Ramos (cell line): ENCODE data around the gene SUPT16H.

Experiments used
- in situ Hi-C: fragments of 300-500 bp; cut with MboI; formaldehyde crosslinking; loops from one replicate; pipeline ENCODE4 v1.14.3; 2022; ENCODE audit warnings: low sequenced_read_pairs; ENCODE audit not compliant: unreplicated experiment

The SUPT16H gene

DNA sequence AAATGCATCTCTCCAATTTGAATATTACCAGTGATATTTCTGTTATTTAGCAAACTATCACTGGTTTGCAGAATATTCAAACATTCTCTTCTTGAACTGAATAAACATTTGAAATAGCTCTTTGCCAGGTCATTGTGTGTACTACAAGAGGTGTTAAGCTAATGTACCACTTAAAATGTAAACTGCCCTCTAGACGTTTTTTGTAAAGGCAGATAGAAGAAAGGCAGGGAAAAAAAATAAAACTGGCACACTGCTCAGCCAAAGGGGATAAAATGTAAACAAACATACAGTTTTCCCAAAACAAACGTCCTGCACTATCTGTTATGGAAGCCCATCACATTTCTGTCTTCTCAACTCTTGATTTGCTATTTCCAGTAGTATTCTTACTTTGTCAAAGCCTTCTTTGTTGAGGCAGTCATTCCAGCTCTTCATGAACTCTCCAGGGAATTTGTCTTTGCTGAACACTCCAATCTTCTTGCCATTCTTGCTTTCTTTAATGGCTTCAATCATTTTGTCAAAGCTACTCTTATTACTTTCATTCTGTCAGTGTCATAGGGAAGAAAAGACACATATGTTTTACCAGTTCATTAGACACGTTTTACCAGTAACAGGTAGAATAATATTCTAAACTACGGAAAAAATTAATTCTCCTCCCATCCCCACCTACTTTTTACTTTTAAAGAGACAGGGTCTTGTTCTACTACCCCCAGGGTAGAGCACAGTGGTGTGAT lies 13.7 kb downstream of the SUPT16H start:
- in situ Hi-C loops, result no loop called here

DNA sequence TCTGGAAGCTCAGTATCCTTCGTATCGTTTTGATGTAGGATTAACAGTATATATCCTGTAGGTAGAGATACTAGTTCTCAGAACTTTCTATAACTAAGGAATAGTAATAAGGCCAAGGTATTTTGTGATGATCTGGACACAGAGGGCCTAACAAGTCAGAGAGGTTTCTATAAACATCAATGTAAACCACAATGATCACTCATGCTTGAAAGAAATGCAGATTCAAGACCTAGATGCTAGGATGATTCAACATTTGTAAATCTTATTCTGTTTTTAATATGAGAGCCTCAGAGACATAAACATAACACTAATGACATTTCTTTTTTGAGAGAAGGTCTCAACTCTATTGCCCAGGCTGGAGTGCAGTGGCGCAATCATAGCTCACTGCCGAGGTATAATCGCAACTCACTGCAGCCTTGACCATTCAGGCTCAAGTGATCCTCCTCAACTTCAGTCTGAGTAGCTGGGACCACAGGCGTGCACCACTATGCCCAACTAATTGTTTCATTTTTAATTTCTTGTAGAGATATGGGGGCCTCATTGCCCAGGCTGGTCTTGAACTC lies 16.2 kb downstream of the SUPT16H start:
- in situ Hi-C loops, result no loop called here

DNA sequence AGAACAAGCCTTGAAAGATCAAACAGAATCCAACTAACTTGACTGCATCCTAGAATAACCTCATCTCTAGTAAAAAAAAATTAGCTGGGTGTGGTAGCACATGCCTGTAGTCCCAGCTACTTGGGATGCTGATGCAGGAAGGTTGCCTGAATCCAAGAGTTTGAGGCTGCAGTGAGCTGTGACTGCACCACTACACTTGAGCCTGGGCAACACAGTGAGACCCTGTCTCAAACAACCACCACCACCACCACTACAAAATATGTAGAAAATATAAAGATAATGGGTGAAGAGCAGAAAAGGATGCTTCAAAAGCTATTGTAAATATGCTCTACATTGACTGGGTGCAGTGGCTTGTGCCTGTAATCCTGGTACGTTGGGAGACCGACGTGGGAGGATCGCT lies 27.3 kb downstream of the SUPT16H start:
- in situ Hi-C loops, result no loop called here

GRCh38 chr14:21352587-21352986 lies 31.2 kb downstream of the SUPT16H start:
- in situ Hi-C loops, result no loop called here

DNA sequence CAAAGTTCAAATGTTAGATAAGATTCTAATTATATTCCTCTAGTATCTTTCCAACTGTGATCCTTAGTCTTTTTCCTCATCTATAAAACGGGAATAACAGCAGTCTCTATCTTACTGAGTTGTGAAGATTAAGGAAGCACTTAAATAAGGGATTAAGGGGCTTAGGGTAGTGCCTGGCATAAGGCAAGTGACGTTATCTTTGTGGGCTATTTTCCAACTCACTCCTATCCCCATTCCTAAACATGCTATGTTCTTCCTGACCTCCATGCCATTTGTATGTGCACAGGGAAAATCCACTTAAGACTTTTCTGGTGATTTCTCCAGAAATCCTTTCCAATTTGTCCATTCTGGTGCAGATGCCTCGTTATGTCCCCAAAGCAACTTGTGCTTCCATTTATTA lies 33.3 kb downstream of the SUPT16H start:
- in situ Hi-C loops, result no loop called here

DNA sequence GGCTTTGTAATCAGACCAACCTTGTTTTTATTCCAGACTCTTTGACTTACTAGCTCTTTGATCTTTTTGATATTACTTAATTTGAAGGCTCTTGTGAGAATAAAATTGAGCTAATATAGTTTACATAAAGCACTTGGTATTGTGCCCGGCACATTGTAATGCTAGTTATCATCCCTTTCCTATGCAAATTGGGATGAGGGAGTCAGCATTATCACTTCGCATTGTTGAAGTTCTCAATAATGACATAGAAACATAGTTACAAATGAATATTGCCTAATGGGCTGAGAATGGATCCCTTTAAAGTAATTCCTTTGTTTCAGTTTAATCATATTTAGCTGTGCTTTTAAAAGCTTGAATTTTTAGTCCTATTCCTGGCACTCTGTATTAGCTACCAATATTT lies 36.6 kb downstream of the SUPT16H start:
- in situ Hi-C loops, result no loop called here

DNA sequence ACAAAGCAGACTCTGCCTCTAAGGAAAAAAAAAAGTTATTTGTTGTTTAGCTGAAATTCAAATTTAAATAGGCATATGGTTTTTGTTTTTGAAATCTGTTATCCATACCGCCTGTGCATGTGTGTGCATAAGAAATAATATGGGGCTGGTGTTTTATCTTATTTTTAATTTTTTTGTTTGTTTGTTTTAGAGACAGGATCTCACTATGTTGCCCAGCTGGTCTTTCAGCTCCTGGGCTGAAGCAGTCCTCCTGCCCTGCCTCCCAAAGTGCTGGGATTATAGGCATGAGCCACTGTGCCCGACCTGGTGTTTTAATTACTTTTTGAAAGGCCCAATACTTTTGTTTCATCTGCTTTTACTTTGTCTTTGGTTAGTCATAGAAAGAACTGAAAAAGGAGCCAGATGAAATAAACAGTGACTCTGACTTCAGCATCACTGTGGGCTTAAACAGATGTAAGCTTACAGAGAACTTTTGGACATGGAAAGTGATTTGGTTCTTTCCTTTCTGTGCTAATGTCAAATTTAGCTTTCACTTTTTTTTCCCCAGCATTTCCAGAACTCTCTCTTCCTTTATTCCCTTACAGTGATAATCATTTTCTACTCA lies 37.2 kb downstream of the SUPT16H start:
- in situ Hi-C loops, result no loop called here

DNA sequence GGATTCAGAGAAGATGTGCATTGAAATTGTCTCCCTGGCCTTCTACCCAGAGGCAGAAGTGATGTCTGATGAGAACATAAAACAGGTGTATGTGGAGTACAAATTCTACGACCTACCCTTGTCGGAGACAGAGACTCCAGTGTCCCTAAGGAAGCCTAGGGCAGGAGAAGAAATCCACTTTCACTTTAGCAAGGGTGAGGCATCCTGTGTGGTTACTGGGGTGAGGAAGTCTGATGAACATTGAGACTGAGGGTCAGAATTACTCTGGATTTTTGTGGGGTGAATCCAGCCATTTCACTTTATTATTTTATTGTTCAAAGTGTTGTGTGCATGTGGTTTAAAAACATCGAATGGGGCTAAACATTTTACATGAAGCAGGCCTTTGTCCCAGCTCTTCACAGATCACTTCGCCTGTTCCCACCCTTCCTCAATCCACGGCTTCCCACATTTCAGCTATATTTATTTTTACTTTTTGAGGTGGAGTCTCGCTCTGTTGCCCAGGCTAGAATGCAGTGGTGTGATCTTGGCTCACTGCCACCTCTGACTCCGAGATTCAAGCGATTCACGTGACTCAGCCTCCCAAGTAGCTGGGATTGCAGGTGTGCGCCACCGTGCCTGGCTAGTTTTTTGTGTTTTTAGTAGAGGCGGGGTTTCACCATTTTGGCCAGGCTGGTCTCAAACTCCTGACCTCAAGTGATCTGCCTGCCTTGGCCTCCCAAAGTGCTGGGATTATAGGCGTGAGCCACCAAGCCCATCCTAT lies 40.6 kb downstream of the SUPT16H start:
- in situ Hi-C loops, result no loop called here

DNA sequence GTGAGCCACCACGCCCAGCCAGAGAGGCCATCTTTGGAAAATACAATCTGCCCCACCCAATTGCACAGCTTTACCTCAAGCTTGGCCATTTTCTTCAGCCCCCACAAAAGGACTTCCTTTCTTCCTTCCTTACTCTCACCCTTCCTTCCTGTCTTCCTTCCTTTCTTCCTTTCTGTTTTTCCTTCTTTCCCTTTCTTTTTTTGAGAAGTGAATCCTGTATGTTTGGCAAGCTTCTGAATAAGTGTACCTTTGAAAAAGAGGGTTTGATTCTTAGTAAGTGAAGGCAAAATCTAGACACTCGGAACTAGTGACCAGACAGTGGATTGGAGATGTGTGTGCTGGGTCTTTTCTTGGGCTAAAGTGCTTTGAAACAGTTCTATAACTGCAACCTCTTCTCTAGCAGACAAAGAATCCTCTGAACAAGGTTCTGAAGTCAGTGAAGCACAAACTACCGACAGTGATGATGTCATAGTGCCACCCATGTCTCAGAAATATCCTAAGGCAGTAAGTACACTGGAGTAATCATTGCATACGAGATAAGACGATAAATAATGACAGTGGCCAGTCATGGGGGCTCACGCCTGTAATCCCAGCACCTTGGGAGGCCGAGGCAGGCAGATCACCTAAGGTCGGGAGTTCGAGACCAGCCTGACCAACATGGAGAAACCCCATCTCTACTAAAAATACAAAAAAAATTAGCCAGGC lies 49.5 kb downstream of the SUPT16H start:
- in situ Hi-C loops, result no loop called here

- in situ Hi-C loops, result no loop called here
Observed at GRCh38 chr14:21332950-21333349, 50.9 kb downstream of the SUPT16H start.

- in situ Hi-C loops, result no loop called here
Observed at GRCh38 chr14:21326972-21327371, 56.8 kb downstream of the SUPT16H start.

DNA sequence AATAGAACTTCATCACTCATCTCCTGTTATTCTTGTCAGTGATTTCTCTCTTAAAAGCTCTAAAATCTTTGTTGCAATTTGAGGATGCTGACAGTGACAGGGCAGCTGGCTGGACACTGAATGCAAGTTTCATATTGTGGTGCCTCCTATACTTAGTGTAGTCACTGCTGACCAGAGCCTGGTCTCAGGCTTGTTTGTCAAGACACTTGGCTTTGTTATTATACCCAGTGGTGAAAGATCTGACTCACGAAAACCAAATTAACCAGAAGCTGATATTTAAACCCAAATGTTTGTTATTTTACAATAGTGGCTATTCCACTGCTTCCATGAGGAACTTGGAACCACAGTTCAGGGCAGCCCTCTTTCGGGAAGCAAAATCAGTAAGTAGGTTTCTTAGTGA lies 61.1 kb downstream of the SUPT16H start:
- in situ Hi-C loops, result no loop called here

GRCh38 chr14:21320913-21321312 lies 62.9 kb downstream of the SUPT16H start:
- in situ Hi-C loops, result no loop called here

DNA sequence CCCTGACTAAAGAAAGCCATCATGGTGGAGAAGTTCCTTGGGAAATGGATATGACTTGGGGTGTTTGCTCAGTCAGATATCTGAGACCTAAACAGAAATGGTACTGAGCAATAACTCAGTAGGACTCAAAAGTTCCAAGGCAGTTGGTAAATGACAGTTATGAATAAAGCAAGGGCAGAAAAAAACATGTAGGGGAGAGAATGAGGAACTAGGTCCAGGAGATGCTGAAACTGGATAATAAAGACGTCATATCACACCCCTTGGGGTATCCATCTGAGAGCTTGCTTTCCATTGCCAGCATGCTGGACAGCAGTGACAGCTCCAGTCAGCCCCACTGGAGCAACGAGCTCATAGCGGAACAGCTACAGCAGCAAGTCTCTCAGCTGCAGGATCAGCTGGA lies 66.4 kb downstream of the SUPT16H start:
- in situ Hi-C loops, result no loop called here

DNA sequence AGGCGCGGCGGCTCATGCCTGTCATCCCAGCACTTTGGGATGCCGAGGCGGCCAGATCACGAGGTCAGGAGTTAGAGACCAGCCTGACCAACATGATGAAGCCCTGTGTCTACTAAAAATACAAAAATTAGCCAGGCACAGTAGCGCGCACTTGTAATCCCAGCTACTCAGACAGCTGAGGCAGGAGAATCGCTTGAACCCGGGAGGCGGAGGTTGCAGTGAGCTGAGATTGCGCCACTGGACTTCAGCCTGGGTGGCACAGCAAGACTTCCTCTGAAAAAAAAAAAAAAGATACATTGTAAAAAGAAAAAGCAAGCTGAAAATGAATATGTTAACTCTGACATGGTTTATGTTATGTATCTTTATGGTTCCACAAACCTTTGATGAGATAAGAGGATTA lies 70.3 kb downstream of the SUPT16H start:
- in situ Hi-C loops, result no loop called here

DNA sequence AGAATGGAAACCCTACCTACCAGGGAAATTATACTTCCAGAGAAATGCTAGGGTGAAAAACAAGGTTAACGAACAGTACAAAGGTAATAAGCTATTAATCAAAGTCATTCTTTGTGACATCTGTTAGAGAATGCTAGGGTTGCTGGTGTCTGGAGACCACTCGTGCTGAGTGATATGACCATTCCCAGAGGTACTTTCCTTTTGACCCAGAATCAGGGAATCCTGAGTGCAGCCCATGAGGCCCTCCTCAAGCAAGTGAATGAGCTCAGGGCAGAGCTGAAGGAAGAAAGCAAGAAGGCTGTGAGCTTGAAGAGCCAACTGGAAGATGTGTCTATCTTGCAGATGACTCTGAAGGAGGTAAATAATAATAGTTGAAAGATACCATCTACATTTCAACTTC lies 72.2 kb downstream of the SUPT16H start:
- in situ Hi-C loops, result no loop called here

GRCh38 chr14:21309956-21310355 lies 73.9 kb downstream of the SUPT16H start:
- in situ Hi-C loops, result no loop called here

DNA sequence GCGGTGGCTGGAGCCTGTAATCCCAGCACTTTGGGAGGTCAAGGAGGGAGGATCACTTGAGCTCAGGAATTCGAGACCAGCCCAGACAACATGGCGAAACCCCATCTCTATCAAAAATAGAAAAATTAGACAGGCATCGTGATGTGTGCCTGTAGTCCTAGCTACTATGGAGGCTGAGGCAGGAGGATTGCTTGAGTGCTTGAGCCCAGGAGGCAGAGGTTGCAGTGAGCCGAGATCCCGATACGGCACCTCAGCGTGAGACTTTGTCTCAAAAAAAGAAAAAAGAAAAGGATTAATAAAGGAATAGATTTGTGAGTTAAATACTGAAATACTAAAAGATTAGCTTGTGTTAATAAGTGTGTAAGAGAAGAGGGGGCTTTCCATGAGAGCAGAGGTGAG lies 74.6 kb downstream of the SUPT16H start:
- in situ Hi-C loops, result no loop called here

DNA sequence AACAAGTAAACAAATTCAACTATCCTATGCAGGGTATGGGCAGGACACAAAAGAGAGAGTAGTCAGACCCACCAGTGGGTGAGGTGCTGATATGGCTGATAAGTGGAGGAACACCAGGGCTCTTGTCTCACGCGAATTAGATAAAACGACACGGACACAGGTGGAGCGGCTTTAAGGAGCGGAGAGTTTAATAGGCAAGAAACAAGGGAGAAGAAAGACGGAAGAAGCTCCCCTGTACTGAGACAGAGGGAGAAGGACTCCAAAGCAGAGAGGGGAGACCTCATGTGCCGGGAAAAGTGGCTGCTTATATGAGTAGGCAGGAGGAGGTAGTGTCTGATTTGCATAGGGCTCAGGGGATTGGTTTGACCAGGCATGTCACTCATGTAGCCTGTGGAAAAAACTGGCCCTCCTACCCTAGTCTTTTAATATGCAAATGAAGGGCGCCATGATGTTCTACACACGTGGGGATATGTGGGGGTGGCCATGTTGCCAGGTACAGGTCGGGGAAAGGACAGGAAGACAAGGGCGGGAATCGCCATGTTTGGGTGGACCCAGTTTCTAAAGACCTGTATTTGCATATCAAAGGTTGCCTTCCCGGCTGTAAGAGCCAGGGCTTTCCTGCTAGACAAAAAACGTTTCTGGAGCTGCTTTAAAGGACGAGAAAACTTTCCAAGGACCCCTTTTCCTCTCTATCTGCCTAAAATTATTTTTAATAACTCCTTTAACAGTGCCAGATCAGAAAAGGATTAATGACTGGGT lies 75.2 kb downstream of the SUPT16H start:
- in situ Hi-C loops, result no loop called here

DNA sequence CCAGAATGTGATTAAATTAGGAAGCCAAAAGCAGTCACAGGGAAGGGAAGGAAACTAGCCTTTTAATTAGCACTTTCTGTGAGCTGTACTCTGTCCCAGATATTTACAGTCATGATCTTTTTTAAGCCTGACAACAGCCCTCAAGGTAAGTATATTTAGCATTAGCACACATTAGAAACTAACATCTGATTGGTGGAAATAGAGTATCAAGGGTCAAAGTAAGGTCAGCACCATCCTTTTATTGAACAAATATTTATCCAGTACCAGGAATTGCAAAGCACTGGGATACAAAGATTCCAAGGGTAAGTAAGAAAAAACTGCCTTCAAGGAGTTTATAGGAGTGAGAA lies 75.7 kb downstream of the SUPT16H start:
- in situ Hi-C loops, result no loop called here
